Fibroblast of lung (primary cell): ENCODE data around the gene NYAP1.

ENCODE experiments used
- CTCF ChIP-seq, 2 donors: IDR thresholded peaks in 1 of 2; conservative IDR thresholded peaks in 1 of 2; 1 replicate in 1 of 2; 2 replicates in 1 of 2; pipeline ENCODE4 v1.5.1; 2011 to 2012; ENCODE audit warnings: low read length in 2 of 2, control low read depth in 1 of 2, inconsistent platforms in 1 of 2, low read depth in 1 of 2, mild to moderate bottlenecking in 1 of 2
- EZH2 ChIP-seq: IDR thresholded peaks from 2 replicates; pipeline ENCODE4 v1.5.1; 2012; ENCODE audit warnings: low read length, control low read depth, mild to moderate bottlenecking; ENCODE audit errors: missing control alignments

DNA sequence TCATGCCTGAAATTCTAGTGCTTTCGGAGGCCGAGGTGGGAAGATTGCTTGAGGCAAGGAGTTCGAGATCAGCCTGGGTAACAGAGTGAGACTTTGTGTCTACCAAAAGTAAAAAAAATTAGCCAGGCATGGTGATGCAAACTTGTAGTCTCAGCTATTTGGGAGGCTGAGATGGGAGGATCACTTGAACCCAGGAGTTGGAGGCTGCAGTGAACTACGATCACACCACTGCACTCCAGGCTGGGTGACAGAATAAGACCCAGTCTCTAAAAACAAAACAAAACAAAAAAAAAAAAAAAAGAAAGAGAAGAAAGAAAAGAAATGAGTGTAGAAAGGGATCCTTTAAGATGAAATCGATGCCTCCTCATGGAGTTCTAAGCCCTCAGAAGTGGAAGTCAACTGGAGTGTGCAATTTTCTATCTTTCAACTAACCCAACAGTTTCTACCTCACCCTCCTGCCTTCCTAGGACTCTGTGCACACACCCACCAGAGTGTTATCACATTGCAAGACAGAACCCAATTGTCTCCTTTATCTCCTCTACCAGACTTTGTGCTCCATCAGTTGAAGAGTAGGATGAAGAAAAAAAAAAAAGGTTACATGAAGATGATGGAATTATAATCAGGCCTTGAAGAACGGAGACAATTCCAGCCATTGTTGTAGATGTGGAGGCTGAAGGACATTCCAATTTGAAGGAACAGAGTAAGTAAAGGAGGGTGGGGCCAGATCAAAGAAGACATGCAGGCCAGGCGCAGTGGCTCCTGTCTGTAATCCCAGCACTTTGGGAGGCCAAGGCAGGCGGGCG lies 26.9 kb downstream of the NYAP1 start:
- TF ChIP-seq CTCF (conservative IDR thresholded peaks at IDR 0.05 in 1 of 2, IDR thresholded peaks at IDR 0.05 in 1 of 2; ENCODE audit: low read depth in 1 of 2, low read length in 2 of 2) (no peak), EZH2 (no peak)
